IMR-90 (cell line): Measurements from ENCODE around the gene AGAP6. TPM values are rescaled to one million over a fixed set of nuclear protein-coding genes. Genes with fewer than 3 reads are reported as not detected.

Experiments
- ATAC-seq: fragments of 200-7000 bp; cut with Tn5 transposase; 2 replicates; pipeline ENCODE4 v1.9.1; 2020; ENCODE audit warnings: low read depth, mild to moderate bottlenecking, moderate library complexity
- BruUV-seq: library from RNA; stranded (reverse); fragments of 400-500 nt; replicated peaks from 2 replicates; lab custom pipeline; 2021; lab: Mats Ljungman, UMichigan
- CTCF ChIA-PET: fragments of 300-600 bp; formaldehyde crosslinking; extraction: SDS; loops from one replicate; lab custom pipeline; 2021; ENCODE audit warnings: antibody characterized with exemption; lab: Yijun Ruan, JAX
- POLR2A ChIA-PET: fragments of 300-600 bp; sonication (Branson Sonifier 250); formaldehyde crosslinking; loops from one replicate; lab custom pipeline; 2022; ENCODE audit warnings: antibody characterized with exemption; ENCODE audit not compliant: unreplicated experiment; lab: Charles Lee
- DNase-seq: peaks from one replicate; pipeline ENCODE4 v3.0.0; 2013
- H2AFZ ChIP-seq: replicated peaks from 2 replicates; pipeline ENCODE3; 2013; ENCODE audit warnings: low read length, mild to moderate bottlenecking; ENCODE audit not compliant: poor library complexity
- H2AK5ac ChIP-seq: 2 replicates; pipeline ENCODE4 v1.6.1; 2013; ENCODE audit warnings: low read depth, low read length, inconsistent platforms
- H2AK9ac ChIP-seq: replicated peaks from 2 replicates; pipeline ENCODE3; 2013; ENCODE audit warnings: mild to moderate bottlenecking, low read depth, low read length, moderate library complexity; ENCODE audit not compliant: poor library complexity
- H2BK120ac ChIP-seq: 2 replicates; pipeline ENCODE4 v1.6.1; 2013; ENCODE audit warnings: low read depth, low read length, inconsistent platforms
- H2BK15ac ChIP-seq: 3 replicates; pipeline ENCODE4 v1.6.1; 2013; ENCODE audit warnings: low read depth, low read length, inconsistent platforms
- H2BK20ac ChIP-seq: 2 replicates; pipeline ENCODE4 v1.6.1; 2013; ENCODE audit warnings: low read depth, mild to moderate bottlenecking, inconsistent platforms, low read length, moderate library complexity
- H2BK5ac ChIP-seq: 2 replicates; pipeline ENCODE4 v1.6.1; 2013; ENCODE audit warnings: mild to moderate bottlenecking, low read depth, low read length, inconsistent platforms; ENCODE audit not compliant: poor library complexity, severe bottlenecking
- H3K14ac ChIP-seq: replicated peaks from 2 replicates; pipeline ENCODE4 v1.6.1; 2013; ENCODE audit warnings: low read depth, low read length, inconsistent platforms
- H3K18ac ChIP-seq: 2 replicates; pipeline ENCODE4 v1.6.1; 2013; ENCODE audit warnings: low read depth, low read length, control low read depth
- H3K23ac ChIP-seq: 2 replicates; pipeline ENCODE4 v1.6.1; 2013; ENCODE audit warnings: low read depth, low read length, inconsistent platforms
- H3K27ac ChIP-seq: 2 replicates; pipeline ENCODE4 v1.5.1; 2013; ENCODE audit warnings: mild to moderate bottlenecking, control low read depth, low read length; ENCODE audit not compliant: insufficient read depth
- H3K27me3 ChIP-seq: 2 replicates; pipeline ENCODE4 v1.6.1; 2013; ENCODE audit warnings: low read length; ENCODE audit not compliant: control insufficient read depth, insufficient read depth
- H3K36me3 ChIP-seq: 2 replicates; pipeline ENCODE4 v1.6.1; 2013; ENCODE audit warnings: low read length, mixed read lengths; ENCODE audit not compliant: control insufficient read depth, insufficient read depth
- H3K4ac ChIP-seq: 2 replicates; pipeline ENCODE4 v1.6.1; 2013; ENCODE audit warnings: low read depth, low read length, inconsistent platforms
- H3K4me1 ChIP-seq: 2 replicates; pipeline ENCODE4 v1.6.1; 2013; ENCODE audit warnings: low read length, mixed read lengths; ENCODE audit not compliant: control insufficient read depth, insufficient read depth
- H3K4me2 ChIP-seq: 2 replicates; pipeline ENCODE4 v1.6.1; 2013; ENCODE audit warnings: low read depth, mild to moderate bottlenecking, control low read depth, low read length, moderate library complexity
- H3K4me3 ChIP-seq: 2 replicates; pipeline ENCODE4 v1.5.1; 2013; ENCODE audit warnings: low read depth, mild to moderate bottlenecking, control low read depth, low read length, moderate library complexity; ENCODE audit not compliant: insufficient read depth
- H3K56ac ChIP-seq: 2 replicates; pipeline ENCODE4 v1.6.1; 2013; ENCODE audit warnings: low read length, inconsistent platforms; ENCODE audit not compliant: insufficient read depth; ENCODE audit errors: extremely low read depth
- H3K79me1 ChIP-seq, 2 experiments: 2 replicates each; pipeline ENCODE4 v1.6.1; 2013; ENCODE audit warnings: low read length in 2 of 2, inconsistent platforms in 1 of 2, low read depth in 1 of 2
- H3K9ac ChIP-seq: 2 replicates; pipeline ENCODE4 v1.6.1; 2013; ENCODE audit warnings: low read depth, low read length, control low read depth
- H3K9me1 ChIP-seq: 2 replicates; pipeline ENCODE4 v1.6.1; 2013; ENCODE audit warnings: low read length, inconsistent platforms; ENCODE audit not compliant: insufficient read depth
- H3K9me3 ChIP-seq: 2 replicates; pipeline ENCODE4 v1.6.1; 2013; ENCODE audit warnings: low read length; ENCODE audit not compliant: control insufficient read depth, insufficient read depth
- H4K20me1 ChIP-seq: 2 replicates; pipeline ENCODE4 v1.6.1; 2013; ENCODE audit warnings: low read length, inconsistent platforms; ENCODE audit not compliant: insufficient read depth
- H4K5ac ChIP-seq: 2 replicates; pipeline ENCODE4 v1.6.1; 2013; ENCODE audit warnings: mild to moderate bottlenecking, low read depth, low read length, control low read depth
- H4K8ac ChIP-seq, 2 experiments: 2 replicates each; pipeline ENCODE4 v1.6.1; 2013; ENCODE audit warnings: low read depth in 2 of 2, low read length in 2 of 2, control low read depth in 1 of 2, inconsistent platforms in 1 of 2
- H4K91ac ChIP-seq: 2 replicates; pipeline ENCODE4 v1.6.1; 2013; ENCODE audit warnings: low read depth, low read length, inconsistent platforms; ENCODE audit not compliant: insufficient read depth
- CEBPB ChIP-seq: IDR thresholded peaks from 2 replicates; pipeline ENCODE4 v1.6.1; 2012; ENCODE audit warnings: low read depth, low read length, improper control_type of control experiment
- CHD1 ChIP-seq: IDR thresholded peaks from 2 replicates; pipeline ENCODE4 v1.6.1; 2012; ENCODE audit warnings: low read depth, low read length, improper control_type of control experiment
- CTCF ChIP-seq: conservative IDR thresholded peaks from 2 replicates; pipeline ENCODE4 v1.5.1; 2012; ENCODE audit warnings: mild to moderate bottlenecking, low read depth, low read length, improper control_type of control experiment
- ELK1 ChIP-seq: fragments of 150-350 bp; IDR thresholded peaks from 2 replicates; pipeline ENCODE4 v1.6.1; 2016; ENCODE audit warnings: low read depth, mild to moderate bottlenecking, low read length, moderate library complexity, borderline replicate concordance
- MAFK ChIP-seq: IDR thresholded peaks from 2 replicates; pipeline ENCODE4 v1.6.1; 2012; ENCODE audit warnings: low read depth, low read length, improper control_type of control experiment
- MAZ ChIP-seq: IDR thresholded peaks from 2 replicates; pipeline ENCODE4 v1.6.1; 2012; ENCODE audit warnings: low read depth, mild to moderate bottlenecking, low read length, improper control_type of control experiment, moderate library complexity, borderline replicate concordance
- MXI1 ChIP-seq: IDR thresholded peaks from 2 replicates; pipeline ENCODE4 v1.6.1; 2012; ENCODE audit warnings: low read depth, mild to moderate bottlenecking, low read length, moderate library complexity, borderline replicate concordance
- NFE2L2 ChIP-seq: fragments of 150-350 bp; IDR thresholded peaks from 2 replicates; pipeline ENCODE4 v1.6.1; 2016; ENCODE audit warnings: low read depth, mild to moderate bottlenecking, low read length
- POLR2A ChIP-seq: IDR thresholded peaks from 2 replicates; pipeline ENCODE4 v1.6.1; 2012; ENCODE audit warnings: mild to moderate bottlenecking, low read depth, low read length
- RAD21 ChIP-seq: IDR thresholded peaks from 2 replicates; pipeline ENCODE4 v1.6.1; 2012; ENCODE audit warnings: low read length, improper control_type of control experiment
- RFX5 ChIP-seq: IDR thresholded peaks from 2 replicates; pipeline ENCODE4 v1.8.0; 2012; ENCODE audit warnings: low read depth, mild to moderate bottlenecking, low read length, moderate library complexity
- SMC3 ChIP-seq: fragments of 150-350 bp; IDR thresholded peaks from 2 replicates; pipeline ENCODE4 v1.6.1; 2016; ENCODE audit warnings: low read depth, mild to moderate bottlenecking, antibody characterized with exemption, low read length, moderate library complexity
- WGBS, 2 experiments: methylation state at CpG; one replicate each; pipeline versions ENCODE4 v1.1.5 to v1.1.7; 2013; ENCODE audit warnings: missing lambda C conversion rate in 2 of 2; ENCODE audit not compliant: insufficient read length in 1 of 2; ENCODE audit errors: extremely low coverage in 2 of 2; 5-methylcytosine and 5-hydroxymethylcytosine counted together
- dilution Hi-C: fragments of 300-500 bp; cut with HindIII; formaldehyde crosslinking; loops from one replicate; pipeline ENCODE4 v1.14.3; 2018; ENCODE audit warnings: low sequenced_read_pairs; ENCODE audit not compliant: unreplicated experiment
- in situ Hi-C: fragments of 300-500 bp; cut with MboI; formaldehyde crosslinking; loops from 3 replicates; pipeline ENCODE4 v1.14.3; 2019; ENCODE audit warnings: low sequenced_read_pairs, inconsistent platforms, mixed read lengths
- intact Hi-C: fragments of 100-400 bp; cut with micrococcal nuclease; formaldehyde crosslinking; loops from 2 replicates; pipeline ENCODE4 v1.10.0; 2022
- polyA plus RNA-seq, 3 experiments: library from polyadenylated mRNA; depleted of rRNA; stranded (reverse); fragments of >200 nt; gene quantifications; 2 replicates each; pipeline ENCODE4 v1.2.3, GENCODE V29; 2012; ENCODE audit warnings: low replicate concordance in 1 of 3
- total RNA-seq: library from RNA; depleted of rRNA; stranded (reverse); fragments of >200 nt; gene quantifications from 2 replicates; pipeline ENCODE4 v1.2.3, GENCODE V29; 2012
- TF ChIP-seq, protein P1 (sequence below): fragments of 150-350 bp; IDR thresholded peaks from 2 replicates; pipeline ENCODE4 v1.6.1; 2017; ENCODE audit warnings: mild to moderate bottlenecking, antibody characterized with exemption, low read length, low read depth

AGAP6 gene
- total and polyA plus RNA-seq, 2 of the 4 experiments (the other 2 are of a cell fraction) = 2.3 to 13.6 TPM

DNA sequence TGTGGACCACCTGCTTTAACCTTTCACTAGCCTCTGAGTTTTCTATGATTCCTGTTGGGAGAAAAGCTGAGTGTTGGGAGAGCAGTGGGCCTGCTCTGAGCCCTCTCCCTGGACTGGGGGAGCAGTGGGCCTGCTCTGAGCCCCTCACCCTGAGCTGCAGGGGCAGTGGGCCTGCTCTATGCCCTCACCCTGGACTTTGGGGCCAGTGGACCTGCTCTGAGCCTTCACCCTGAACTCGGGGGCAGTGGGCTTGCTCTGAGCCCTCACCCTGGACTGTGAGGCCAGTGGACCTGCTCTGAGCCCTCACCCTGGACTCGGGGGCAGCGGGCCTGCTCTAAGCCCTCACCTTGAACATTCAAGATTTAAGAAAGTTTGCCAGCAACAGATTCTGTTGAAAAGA is 33.4 kb downstream of the AGAP6 start:
- Histone ChIP-seq H3K9ac (no peak overlapping the region), H4K20me1 (no peaks in the 10 kb centered on the region), H3K79me1 (no peaks in the 10 kb centered on the region), H3K56ac (no peak overlapping the region), H3K9me1 (no peaks in the 10 kb centered on the region), H2AFZ (no peak overlapping the region), H3K27me3 (peaks cover 22% of the 10 kb centered on the region), H3K4me1 (no peaks in the 10 kb centered on the region), H4K91ac (no peak overlapping the region), H2BK15ac (no peak overlapping the region), H3K23ac (no peak overlapping the region), H4K5ac (no peak overlapping the region), H3K4me3 (no peak overlapping the region), H2AK9ac (no peak overlapping the region), H4K8ac (no peak overlapping the region), H3K14ac (no peak overlapping the region), H2BK20ac (no peak overlapping the region), H3K4me2 (no peak overlapping the region), H3K36me3 (no peaks in the 10 kb centered on the region), H2BK5ac (no peak overlapping the region), H2AK5ac (no peak overlapping the region), H3K4ac (no peak overlapping the region), H3K18ac (no peak overlapping the region), H3K9me3 (peaks cover 2% of the 10 kb centered on the region; the same call in 1 of the 2 replicates), H2BK120ac (no peak overlapping the region), H3K27ac (no peak overlapping the region)
- ATAC-seq (no peak), DNase-seq (no peak)
- dilution Hi-C loops = no loop called here
- BruUV-seq = no TSS peak
- WGBS, 2 experiments = no CpG with 5 or more reads among the region's 3 CpGs
- TF ChIP-seq MXI1 (no peak), NFE2L2 (no peak), RFX5 (no peak), RAD21 (no peak), SMC3 (no peak), POLR2A (no peak), CEBPB (no peak), CTCF (no peak), ELK1 (no peak), MAZ (no peak), MAFK (no peak), CHD1 (no peak)
- TF ChIP-seq, protein P1, sequence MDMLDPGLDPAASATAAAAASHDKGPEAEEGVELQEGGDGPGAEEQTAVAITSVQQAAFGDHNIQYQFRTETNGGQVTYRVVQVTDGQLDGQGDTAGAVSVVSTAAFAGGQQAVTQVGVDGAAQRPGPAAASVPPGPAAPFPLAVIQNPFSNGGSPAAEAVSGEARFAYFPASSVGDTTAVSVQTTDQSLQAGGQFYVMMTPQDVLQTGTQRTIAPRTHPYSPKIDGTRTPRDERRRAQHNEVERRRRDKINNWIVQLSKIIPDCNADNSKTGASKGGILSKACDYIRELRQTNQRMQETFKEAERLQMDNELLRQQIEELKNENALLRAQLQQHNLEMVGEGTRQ = no peak
- POLR2A ChIA-PET = no interaction called here
- intact Hi-C loops = no loop called here
- CTCF ChIA-PET = no interaction called here
- in situ Hi-C loops = no loop called here
